Measurements from ENCODE around the gene NUDT3. TPM values are rescaled to one million over a fixed set of nuclear protein-coding genes. Genes with fewer than 3 reads are reported as not detected.
"Not testable (repeated sequence)": the region's sequence is repeated elsewhere in the genome, so short reads cannot be mapped to it uniquely, and the experiment has no call there.

NUDT3 gene
- total and polyA plus RNA-seq, 9 donors, result 16.0 to 60.7 (median 50.2) TPM

GRCh38 chr6:34416877-34417371 is 24.5 kb upstream of the NUDT3 start:
- no peaks in the 10 kb centered on the region for H3K36me3 ChIP-seq
- H3K4me1 ChIP-seq (ENCODE audit: insufficient read depth), result peaks cover 6% of the 10 kb centered on the region
- TF ChIP-seq CTCF (IDR thresholded peaks at IDR 0.05) (no peak), POLR2A (IDR thresholded peaks at IDR 0.05) (no peak), EP300 (IDR thresholded peaks at IDR 0.05) (no peak)
- intact Hi-C loops (cut with DNase I), result loop anchor here in 2 of 4 donors (5.0 kb wide), 2 partner anchors 170 to 220 kb away; partner anchors contain the start of gene SMIM29 (in 1 of the 2)
- no peak for DNase-seq
- H3K4me3 ChIP-seq, result no peak overlapping the region
- 46 to 52% (median 47%) methylated on average over 7 of the region's 7 CpGs for WGBS, 3 donors
- no peak overlapping the region for H3K27ac ChIP-seq
- no peaks in the 10 kb centered on the region for H3K27me3 ChIP-seq
- no peaks in the 10 kb centered on the region for H3K9me3 ChIP-seq

DNA sequence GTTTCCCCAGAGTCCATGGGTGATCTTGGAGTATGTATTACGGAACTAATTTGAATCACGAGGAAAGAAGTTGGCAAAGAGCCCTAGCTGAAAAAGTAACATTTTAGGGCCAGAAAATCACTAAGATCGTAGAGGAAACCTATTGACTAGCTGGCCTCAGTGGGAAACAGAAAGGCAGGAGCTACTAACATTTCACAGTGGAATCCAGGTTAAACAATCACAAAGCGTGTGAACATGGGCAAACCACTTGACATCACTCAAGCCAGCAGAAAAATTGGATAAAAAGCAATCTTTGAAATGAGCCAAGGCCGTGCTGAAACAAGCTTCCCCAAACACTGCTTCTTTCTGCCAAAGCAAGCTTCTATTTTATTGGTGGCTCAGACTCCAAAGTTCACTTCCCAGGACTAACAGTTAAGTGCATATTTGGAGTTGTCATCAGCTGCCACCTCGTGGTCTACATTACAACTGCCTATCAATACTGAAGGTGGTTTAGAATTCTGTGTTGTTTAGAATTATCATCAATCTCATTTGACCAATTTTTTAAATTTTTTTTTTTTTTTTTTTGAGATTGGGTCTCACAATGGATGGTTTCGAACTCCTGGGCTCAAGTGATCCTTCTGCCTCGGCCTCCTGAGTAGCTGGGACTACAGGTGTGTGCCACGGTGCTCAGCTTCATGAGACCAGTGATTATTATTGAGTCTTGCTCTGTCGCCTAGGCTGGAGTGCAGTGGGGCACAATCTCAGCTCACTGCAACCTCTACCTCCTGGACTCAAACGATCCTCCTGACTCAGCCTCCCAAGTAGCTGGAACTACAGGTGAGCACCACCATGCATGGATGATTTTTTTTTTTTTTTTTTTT is 22.8 kb upstream of the NUDT3 start:
- peak overlapping the region; percentile 45 to 53 for H3K27ac ChIP-seq
- TF ChIP-seq EP300 (IDR thresholded peaks at IDR 0.05), result no peak
- TF ChIP-seq CTCF (IDR thresholded peaks at IDR 0.05), result peak; percentile 35 to 87 (median 83)
- no peaks in the 10 kb centered on the region for H3K9me3 ChIP-seq
- H3K4me1 ChIP-seq (ENCODE audit: insufficient read depth), result peaks cover 6% of the 10 kb centered on the region
- DNase-seq, result peak in 4 of 5 donors; percentile 43 to 73 (median 54)
- H3K4me3 ChIP-seq, result no peak overlapping the region
- no peaks in the 10 kb centered on the region for H3K27me3 ChIP-seq
- 31 to 39% (median 36%) methylated on average over 11 of the region's 11 CpGs for WGBS, 3 donors
- intact Hi-C loops (cut with DNase I), result loop anchor here (1.0 to 5.0 kb wide), 5 partner anchors 166 to 218 kb away; partner anchors contain the start of gene SMIM29 (in 3 of the 4)
- H3K36me3 ChIP-seq, result no peaks in the 10 kb centered on the region

DNA sequence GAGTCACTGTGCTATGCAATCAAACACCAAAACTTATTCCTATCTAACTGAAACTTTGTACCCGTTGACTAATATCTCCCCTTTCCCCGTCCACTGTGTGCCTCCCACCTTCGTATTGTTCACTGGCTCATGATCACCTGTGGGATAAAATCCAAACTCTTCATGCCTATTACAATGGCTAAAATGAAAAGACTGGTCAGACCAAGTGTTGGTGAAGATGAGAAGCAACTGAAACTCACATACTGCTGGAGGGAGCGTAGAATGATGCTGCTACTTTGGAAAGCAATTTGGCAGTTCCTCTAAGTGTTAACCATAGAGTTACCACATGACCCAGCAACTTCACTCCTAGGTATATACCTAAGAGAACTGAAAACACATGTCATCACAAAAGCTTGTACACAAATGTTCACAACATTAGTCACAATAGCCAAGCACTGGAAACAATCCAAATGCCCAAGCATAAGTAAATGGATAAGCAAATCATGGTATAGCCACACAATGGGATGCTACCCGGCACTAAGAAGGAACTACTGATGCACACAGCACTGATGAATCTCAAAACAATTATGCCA is 20.3 kb upstream of the NUDT3 start:
- intact Hi-C loops (cut with DNase I), result loop anchor here in 1 of 4 donors (5.0 kb wide), 1 partner anchor 215 kb away; no protein-coding TSS in a partner anchor
- peaks cover 6% of the 10 kb centered on the region for H3K4me1 ChIP-seq (ENCODE audit: insufficient read depth)
- no peaks in the 10 kb centered on the region for H3K27me3 ChIP-seq
- no peak for DNase-seq
- TF ChIP-seq POLR2A (IDR thresholded peaks at IDR 0.05) (no peak), EP300 (IDR thresholded peaks at IDR 0.05) (no peak), CTCF (IDR thresholded peaks at IDR 0.05) (no peak)
- no peak overlapping the region for H3K27ac ChIP-seq
- WGBS, 3 donors, result 90 to 92% (median 92%) methylated on average over 5 of the region's 5 CpGs
- H3K36me3 ChIP-seq, result no peaks in the 10 kb centered on the region
- no peaks in the 10 kb centered on the region for H3K9me3 ChIP-seq
- H3K4me3 ChIP-seq, result no peak overlapping the region

DNA sequence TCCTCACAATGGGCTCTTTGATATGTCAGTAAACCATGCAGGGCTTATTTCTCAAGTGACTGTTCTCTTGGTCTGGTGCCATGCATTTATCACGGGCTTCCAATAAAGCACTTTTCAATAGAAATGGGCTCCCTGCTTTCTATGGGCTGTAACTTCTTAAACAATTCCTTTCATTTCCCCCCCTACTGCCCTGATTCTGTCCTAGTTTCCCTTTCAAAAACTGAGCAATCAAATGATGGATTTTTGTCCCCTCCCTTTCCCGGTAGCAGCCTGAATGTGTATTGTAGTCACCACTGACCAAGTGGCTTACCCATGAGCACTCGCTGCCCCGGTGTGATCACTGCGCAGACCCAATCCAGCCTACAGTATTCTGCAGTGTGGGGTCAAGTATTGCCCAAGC is 19.5 kb upstream of the NUDT3 start:
- no peak for DNase-seq
- H3K4me1 ChIP-seq (ENCODE audit: insufficient read depth), result peaks cover 6% of the 10 kb centered on the region
- H3K9me3 ChIP-seq, result no peaks in the 10 kb centered on the region
- TF ChIP-seq CTCF (IDR thresholded peaks at IDR 0.05) (no peak), EP300 (IDR thresholded peaks at IDR 0.05) (no peak), POLR2A (IDR thresholded peaks at IDR 0.05) (no peak)
- 84 to 91% (median 89%) methylated on average over 5 of the region's 5 CpGs for WGBS, 3 donors
- intact Hi-C loops (cut with DNase I), result loop anchor here in 1 of 4 donors (5.0 kb wide), 1 partner anchor 215 kb away; no protein-coding TSS in a partner anchor
- H3K4me3 ChIP-seq, result no peak overlapping the region
- no peak overlapping the region for H3K27ac ChIP-seq
- no peaks in the 10 kb centered on the region for H3K36me3 ChIP-seq
- no peaks in the 10 kb centered on the region for H3K27me3 ChIP-seq

GRCh38 chr6:34407915-34408314 is 15.4 kb upstream of the NUDT3 start:
- not testable (repeated sequence) for H3K27ac ChIP-seq; DNase-seq; H3K27me3 ChIP-seq; H3K4me1 ChIP-seq (ENCODE audit: insufficient read depth); H3K9me3 ChIP-seq; H3K36me3 ChIP-seq; H3K4me3 ChIP-seq
- 97 to 100% (median 100%) methylated on average over 1 of the region's 1 CpG for WGBS, 3 donors
- intact Hi-C loops (cut with DNase I), result loop anchor here in 1 of 4 donors (5.0 kb wide), 1 partner anchor 161 kb away; the partner anchor contains the start of gene SMIM29

Measured in ovary (tissue), 9 donors.